A549 treated with GW870086 at 1 μM for 4 hours (cell line): ENCODE measurements around the gene CDY1B. TPM values are rescaled to one million over a fixed set of nuclear protein-coding genes. Genes with fewer than 3 reads are reported as not detected.

ENCODE experiments used
- total RNA-seq: library from RNA; stranded (reverse); fragments of 200-300 nt; extraction: Qiagen RNA extraction; gene quantifications from 5 replicates; pipeline ENCODE4 v1.2.3, GENCODE V29; 2022; ENCODE audit warnings: low read depth

Gene CDY1B
- total RNA-seq, result not detected in 5 replicates

GRCh38 chrY:24047919-24048318 is at the start of gene CDY1B:
Gene CDY1B, minus strand, starts transcription at chrY:24048019. Its CDS starts 331 bp downstream, at chrY:24047688.

